HG03039 (cell line): ENCODE measurements around the gene C8G.

Experiments
- ATAC-seq: cut with Tn5 transposase; IDR thresholded peaks from one replicate; pipeline ENCODE4 v1.9.1; 2021; ENCODE audit warnings: mild to moderate bottlenecking, moderate library complexity; ENCODE audit not compliant: unreplicated experiment

C8G gene

DNA sequence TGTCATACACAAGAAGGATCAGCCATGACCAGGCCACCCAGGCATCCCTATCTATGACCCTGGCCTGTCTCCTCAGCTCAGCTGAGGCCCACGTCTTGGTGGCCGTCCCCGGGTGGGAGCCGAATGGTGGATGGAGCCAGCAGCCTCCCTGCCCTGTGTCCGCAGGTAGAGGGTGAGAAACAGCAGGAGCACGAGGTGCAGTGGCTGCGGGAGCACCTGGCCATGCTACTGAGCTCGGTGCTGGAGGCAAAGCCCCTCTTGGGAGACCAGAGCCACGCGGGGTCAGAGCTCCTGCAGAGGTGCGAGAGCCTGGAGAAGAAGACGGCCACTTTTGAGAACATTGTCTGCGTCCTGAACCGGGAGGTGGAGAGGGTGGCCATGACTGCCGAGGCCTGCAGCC is 25.0 kb upstream of the C8G start:
- ATAC-seq: no peak

GRCh38 chr9:136920734-136921231 is 24.3 kb upstream of the C8G start:
- ATAC-seq: no peak

DNA sequence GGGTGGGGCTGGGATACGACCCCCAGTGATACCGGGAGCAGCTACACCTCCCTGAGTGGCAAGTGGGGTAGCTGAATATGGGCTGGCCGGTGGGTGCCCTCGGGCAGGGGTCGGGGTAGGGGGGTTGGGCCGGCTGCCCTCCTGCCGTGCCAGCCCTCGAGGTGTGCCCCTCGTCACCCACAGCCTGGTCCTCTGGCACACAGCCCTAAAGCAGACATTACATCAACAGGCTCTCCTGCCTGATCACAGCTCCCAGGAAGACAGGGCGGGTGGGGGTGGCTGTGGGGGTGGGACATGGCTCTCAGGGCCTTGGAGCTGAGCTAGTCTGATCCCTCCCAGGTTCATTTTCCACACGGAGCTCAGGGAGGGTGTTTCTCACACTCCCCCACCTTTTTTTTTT is 23.7 kb upstream of the C8G start:
- ATAC-seq: no peak

DNA sequence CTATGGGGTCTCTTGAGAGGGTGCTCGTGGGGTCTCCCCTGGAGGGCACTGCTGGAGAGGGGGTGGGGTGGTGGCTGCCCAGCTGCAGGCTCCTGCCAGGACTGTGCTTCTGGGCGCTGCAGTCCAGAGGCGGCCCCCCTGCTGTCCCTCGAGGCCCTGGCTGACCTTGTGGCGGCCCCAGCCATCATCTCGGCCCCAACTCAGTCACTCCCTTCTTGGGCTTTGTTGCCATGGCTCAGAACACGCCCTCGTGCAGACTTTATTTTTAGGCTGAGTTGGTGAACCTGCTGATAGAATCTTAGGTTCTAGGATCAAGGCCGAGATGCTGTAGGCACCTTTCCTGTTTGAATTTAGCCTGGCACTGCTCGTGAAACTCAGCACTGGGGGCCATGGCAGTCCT is 23.3 kb upstream of the C8G start:
- ATAC-seq: no peak

- ATAC-seq: no peak
These were observed 22.5 kb upstream of the C8G start for GRCh38 chr9:136922540-136922939.

- ATAC-seq: no peak
These were observed 21.2 kb upstream of the C8G start for GRCh38 chr9:136923881-136924280.

GRCh38 chr9:136925414-136926153 is 19.5 kb upstream of the C8G start:
- no peak for ATAC-seq

DNA sequence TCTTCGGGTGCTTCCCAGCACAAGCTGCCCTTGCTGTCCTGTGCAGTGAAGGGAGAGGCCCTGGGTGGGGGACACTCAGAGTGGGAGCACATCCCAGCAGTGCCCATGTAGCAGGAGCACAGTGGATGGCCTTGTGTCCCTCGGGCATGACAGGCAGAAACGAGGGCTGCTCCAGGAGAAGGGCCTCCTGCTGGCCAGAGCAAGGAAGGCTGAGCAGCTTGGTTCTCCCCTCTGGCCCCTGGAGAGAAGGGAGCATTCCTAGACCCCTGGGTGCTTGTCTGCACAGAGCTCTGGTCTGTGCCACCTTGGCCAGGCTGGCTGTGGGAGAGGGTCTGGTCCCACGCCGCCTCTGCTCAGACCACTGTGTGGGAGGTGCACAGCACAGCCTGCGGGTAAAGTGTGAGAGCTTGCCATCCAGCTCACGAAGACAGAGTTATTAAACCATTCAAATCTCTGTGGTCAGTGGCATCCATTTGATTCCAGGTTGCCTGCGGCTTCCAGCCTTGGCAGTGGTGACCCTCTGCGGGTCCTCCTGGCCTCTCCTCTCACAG is 18.8 kb upstream of the C8G start:
- ATAC-seq: no peak

DNA sequence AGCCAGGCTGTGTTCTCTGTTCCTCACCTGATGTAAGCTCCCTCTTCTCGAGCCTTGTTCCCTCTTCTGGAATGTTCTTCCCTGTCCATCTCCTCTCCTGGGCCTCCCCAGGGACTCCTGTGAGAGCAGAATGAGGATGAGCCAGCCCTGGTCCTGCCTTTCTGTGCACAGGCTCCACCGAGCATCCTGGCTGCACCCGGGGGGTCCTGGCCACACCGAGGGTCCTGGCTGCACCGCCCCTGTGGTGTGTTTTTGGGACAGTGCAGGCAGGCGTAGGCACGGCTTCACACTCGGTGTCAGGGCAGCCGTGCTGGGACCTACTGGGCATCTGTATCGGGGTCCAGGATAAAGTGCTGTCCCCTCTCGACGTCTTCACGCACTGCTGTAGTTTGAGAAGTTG is 18.3 kb upstream of the C8G start:
- ATAC-seq: no peak

- ATAC-seq: no peak
These were observed 17.4 kb upstream of the C8G start for GRCh38 chr9:136927343-136928271.

DNA sequence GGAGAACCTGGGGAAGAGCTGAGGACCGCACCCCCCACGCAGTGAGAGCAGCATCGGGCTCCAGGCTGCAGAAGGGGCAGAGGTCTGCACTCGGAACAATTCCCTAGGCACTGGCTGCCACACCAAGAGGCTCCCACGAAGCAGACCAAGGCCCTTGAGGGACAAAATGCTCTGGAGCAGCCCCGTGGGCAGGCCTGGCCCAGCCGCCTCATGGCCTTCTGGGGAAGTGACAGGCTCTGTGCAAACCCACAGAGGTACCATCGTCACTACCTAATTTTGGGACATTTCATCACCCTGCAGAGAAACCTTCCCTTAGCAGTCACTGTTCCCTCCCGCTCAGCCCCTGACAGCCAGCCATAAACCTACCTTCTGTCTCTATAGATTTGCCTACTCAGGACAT is 16.5 kb upstream of the C8G start:
- ATAC-seq: no peak

- ATAC-seq: no peak
These were observed 15.0 kb upstream of the C8G start for GRCh38 chr9:136930014-136930413.

- ATAC-seq: no peak
These were observed 13.4 kb upstream of the C8G start for GRCh38 chr9:136931611-136932130.

- no peak for ATAC-seq
These were observed 10.8 kb upstream of the C8G start for GRCh38 chr9:136934277-136934676.

GRCh38 chr9:136935651-136936050 is 9.4 kb upstream of the C8G start:
- no peak for ATAC-seq

DNA sequence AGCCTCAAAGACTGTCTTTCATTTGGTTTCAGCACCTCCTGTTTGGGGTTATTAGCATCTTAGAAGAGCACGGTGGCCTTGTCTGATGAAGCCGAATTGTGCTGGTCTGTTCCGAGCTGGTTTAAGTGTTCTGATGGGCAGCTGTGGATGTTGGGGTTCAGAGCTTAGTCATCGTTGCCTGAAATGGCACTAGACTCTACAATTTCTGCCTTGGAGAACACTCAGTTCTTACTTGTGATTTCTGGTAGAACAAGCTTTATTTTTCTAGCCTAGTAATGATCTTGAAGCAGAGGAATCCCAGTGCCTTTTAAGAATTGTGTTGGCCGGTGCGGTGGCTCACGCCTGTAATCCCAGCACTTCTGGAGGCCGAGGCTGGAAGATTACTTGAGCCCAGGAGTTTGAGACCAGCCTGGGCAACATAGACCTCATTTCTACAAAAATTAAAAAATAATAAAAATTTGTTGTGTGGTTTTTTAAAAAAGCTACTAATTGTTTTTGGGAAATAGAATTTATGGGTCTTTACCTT is 8.3 kb upstream of the C8G start:
- ATAC-seq: no peak

- ATAC-seq: no peak
These were observed 7.6 kb upstream of the C8G start for GRCh38 chr9:136937186-136938001.

- no peak for ATAC-seq
These were observed 5.5 kb upstream of the C8G start for GRCh38 chr9:136939431-136939995.

- no peak for ATAC-seq
These were observed 5.0 kb upstream of the C8G start for GRCh38 chr9:136939996-136940525.
